HepG2 (cell line): ENCODE results near the gene NUDT22. TPM values are rescaled to one million over a fixed set of nuclear protein-coding genes. Genes with fewer than 3 reads are reported as not detected.

ENCODE experiments used
- AHDC1 ChIP-seq: sonication (generic); formaldehyde crosslinking; IDR thresholded peaks from 2 replicates; pipeline ENCODE4 v1.5.1; 2020; ENCODE audit warnings: mild to moderate bottlenecking, missing genetic modification reagents, borderline replicate concordance
- ARNT ChIP-seq: fragments of 450-650 bp; IDR thresholded peaks from 2 replicates; pipeline ENCODE4 v1.6.1; 2017
- ASH2L ChIP-seq: fragments of 300-600, 200-600 bp; sonication (generic); IDR thresholded peaks from 2 replicates; pipeline ENCODE4 v1.7.0; 2017; ENCODE audit warnings: low read depth, mild to moderate bottlenecking, moderate library complexity, mixed read lengths, low read length; ENCODE audit not compliant: insufficient read length
- ESRRA ChIP-seq: sonication (generic); formaldehyde crosslinking; IDR thresholded peaks from 2 replicates; pipeline ENCODE4 v1.5.1; 2020; ENCODE audit warnings: mild to moderate bottlenecking, low read depth, missing genetic modification reagents
- FOXA1 ChIP-seq, 2 experiments: fragments of 450-650 bp in 1 of 2; sonication (generic) in 1 of 2; formaldehyde crosslinking in 1 of 2; IDR thresholded peaks; 2 replicates each; pipeline versions ENCODE4 v1.4.0 to v1.6.1; 2016 to 2020; ENCODE audit warnings: missing genetic modification reagents in 1 of 2
- HNRNPK ChIP-seq: fragments of 200-400 bp; formaldehyde crosslinking; IDR thresholded peaks from 2 replicates; pipeline ENCODE4 v1.6.1; 2018; ENCODE audit warnings: low read length, low read depth, moderate library complexity, mild to moderate bottlenecking; ENCODE audit not compliant: poor library complexity, severe bottlenecking
- HOXA7 ChIP-seq: sonication (generic); formaldehyde crosslinking; IDR thresholded peaks from 2 replicates; pipeline ENCODE4 v1.8.1; 2022; ENCODE audit warnings: mild to moderate bottlenecking, missing genetic modification reagents, moderate library complexity
- MNT ChIP-seq: fragments of 450-650 bp; IDR thresholded peaks from 2 replicates; pipeline ENCODE4 v1.6.1; 2016
- MXI1 ChIP-seq: IDR thresholded peaks from 3 replicates; pipeline ENCODE4 v1.6.1; 2012; ENCODE audit warnings: low read depth, low read length, inconsistent platforms, borderline replicate concordance
- NFRKB ChIP-seq: fragments of 450-650 bp; IDR thresholded peaks from 2 replicates; pipeline ENCODE4 v1.6.1; 2017
- SSRP1 ChIP-seq: IDR thresholded peaks from 2 replicates; pipeline ENCODE4 v1.6.1; 2016; ENCODE audit warnings: control low read depth
- TCF12 ChIP-seq, 2 experiments: fragments of 450-650 bp in 1 of 2; sonication (generic) in 1 of 2; formaldehyde crosslinking in 1 of 2; IDR thresholded peaks; 2 replicates each; pipeline versions ENCODE4 v1.6.1 to v1.8.0; 2017 to 2022; ENCODE audit warnings: antibody characterized with exemption in 1 of 2, mild to moderate bottlenecking in 1 of 2, missing genetic modification reagents in 1 of 2, moderate library complexity in 1 of 2
- TGIF2 ChIP-seq: IDR thresholded peaks from 2 replicates; pipeline ENCODE4 v1.6.1; 2016; ENCODE audit warnings: control low read depth, missing compliant biosample characterization
- THAP8 ChIP-seq: sonication (generic); formaldehyde crosslinking; IDR thresholded peaks from 2 replicates; pipeline ENCODE4 v1.5.1; 2020; ENCODE audit warnings: missing genetic modification reagents, mild to moderate bottlenecking, borderline replicate concordance
- ZNF333 ChIP-seq: sonication (generic); formaldehyde crosslinking; IDR thresholded peaks from 2 replicates; pipeline ENCODE4 v1.4.0; 2020; ENCODE audit warnings: mild to moderate bottlenecking, missing genetic modification reagents, borderline replicate concordance
- ZNF543 ChIP-seq: sonication (generic); formaldehyde crosslinking; IDR thresholded peaks from 2 replicates; pipeline ENCODE4 v1.4.0; 2020; ENCODE audit warnings: mild to moderate bottlenecking, missing genetic modification reagents
- ZNF720 ChIP-seq: sonication (generic); formaldehyde crosslinking; IDR thresholded peaks from 2 replicates; pipeline ENCODE4 v1.4.0; 2020; ENCODE audit warnings: missing genetic modification reagents
- polyA plus RNA-seq, 8 experiments: library from polyadenylated mRNA; depleted of rRNA in 3 of 8; stranded (reverse) in 7 of 8; unstranded in 1 of 8; fragments of >200 nt; fragmentation: Illumina TruSeq in 4 of 8; extraction: Trizol in 4 of 8; gene quantifications; 2 replicates each; pipeline versions ENCODE4 v1.2.1 to v1.2.3, GENCODE V29; 2011 to 2016; ENCODE audit warnings: low read depth in 4 of 8, missing spikeins in 1 of 8, mixed read lengths in 1 of 8; ENCODE audit not compliant: insufficient read depth in 1 of 8
- total RNA-seq, 5 experiments: library from RNA; depleted of rRNA; stranded (reverse); fragments of >200 nt; fragmentation: Illumina TruSeq; extraction: Trizol; gene quantifications; 2 replicates each; pipeline ENCODE4 v1.2.3, GENCODE V29; 2016; ENCODE audit warnings: low read depth in 1 of 5
- TF ChIP-seq, protein P1 (sequence below): sonication (generic); formaldehyde crosslinking; IDR thresholded peaks from 2 replicates; pipeline ENCODE4 v1.4.0; 2020; ENCODE audit warnings: missing genetic modification reagents, borderline replicate concordance
- TF ChIP-seq, protein P2 (sequence below): IDR thresholded peaks from 2 replicates; pipeline ENCODE4 v1.6.1; 2018; ENCODE audit warnings: missing genetic modification reagents

NUDT22 gene
- total and polyA plus RNA-seq, 2 of the 13 experiments (the other 11 are each of a cell fraction or from before 2014, with no cell fraction given) = 33.5 to 39.8 TPM

DNA sequence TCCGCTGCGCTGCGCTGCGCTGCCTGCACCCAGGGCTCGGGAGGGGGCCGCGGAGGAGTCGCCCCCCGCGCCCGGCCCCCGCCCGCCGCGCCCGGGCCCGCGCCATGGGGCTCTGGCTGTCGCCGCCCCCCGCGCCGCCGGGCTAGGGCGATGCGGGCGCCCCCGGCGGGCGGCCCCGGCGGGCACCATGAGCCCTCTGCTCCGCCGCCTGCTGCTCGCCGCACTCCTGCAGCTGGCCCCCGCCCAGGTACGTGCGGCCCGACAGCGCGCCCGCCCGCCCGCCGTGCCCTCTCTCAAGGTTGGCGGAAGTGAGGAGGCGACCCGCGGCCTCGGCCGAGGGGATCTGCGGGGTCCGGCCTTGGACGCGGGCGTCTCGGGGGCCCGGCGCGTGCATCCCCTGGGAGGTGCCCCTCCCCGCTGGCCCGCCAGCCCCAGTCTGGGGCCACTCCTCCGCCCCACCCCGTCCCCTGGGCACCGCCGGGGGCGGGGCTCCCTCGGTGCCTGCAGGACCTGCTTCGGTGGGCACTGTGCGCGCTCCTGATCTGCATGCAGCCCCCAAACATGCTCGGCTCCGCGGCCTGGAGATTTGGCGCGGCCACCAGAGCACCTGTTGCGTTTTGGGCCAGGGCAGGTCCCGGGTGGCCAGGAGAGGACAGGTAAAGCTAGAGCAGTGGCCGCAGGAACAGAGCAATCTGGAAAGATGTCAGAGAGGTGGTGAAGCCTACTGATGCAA is 8.7 kb downstream of the NUDT22 start (continued):
- TF ChIP-seq AHDC1 (CRISPR knock-in tag) = no peak
- no peak for TF ChIP-seq ASH2L
- no peak for TF ChIP-seq ARNT
- TF ChIP-seq TGIF2 (CRISPR knock-in tag) = no peak
- TF ChIP-seq ZNF543 = no peak
- no peak for TF ChIP-seq FOXA1 (IDR thresholded peaks at IDR 0.05)
- TF ChIP-seq FOXA1 (CRISPR knock-in tag; IDR thresholded peaks at IDR 0.05) = no peak
- no peak for TF ChIP-seq SSRP1 (CRISPR knock-in tag)
- TF ChIP-seq, protein P1, sequence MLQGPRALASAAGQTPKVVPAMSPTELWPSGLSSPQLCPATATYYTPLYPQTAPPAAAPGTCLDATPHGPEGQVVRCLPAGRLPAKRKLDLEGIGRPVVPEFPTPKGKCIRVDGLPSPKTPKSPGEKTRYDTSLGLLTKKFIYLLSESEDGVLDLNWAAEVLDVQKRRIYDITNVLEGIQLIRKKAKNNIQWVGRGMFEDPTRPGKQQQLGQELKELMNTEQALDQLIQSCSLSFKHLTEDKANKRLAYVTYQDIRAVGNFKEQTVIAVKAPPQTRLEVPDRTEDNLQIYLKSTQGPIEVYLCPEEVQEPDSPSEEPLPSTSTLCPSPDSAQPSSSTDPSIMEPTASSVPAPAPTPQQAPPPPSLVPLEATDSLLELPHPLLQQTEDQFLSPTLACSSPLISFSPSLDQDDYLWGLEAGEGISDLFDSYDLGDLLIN = no peak
- no peak for TF ChIP-seq NFRKB
- TF ChIP-seq, protein P2, sequence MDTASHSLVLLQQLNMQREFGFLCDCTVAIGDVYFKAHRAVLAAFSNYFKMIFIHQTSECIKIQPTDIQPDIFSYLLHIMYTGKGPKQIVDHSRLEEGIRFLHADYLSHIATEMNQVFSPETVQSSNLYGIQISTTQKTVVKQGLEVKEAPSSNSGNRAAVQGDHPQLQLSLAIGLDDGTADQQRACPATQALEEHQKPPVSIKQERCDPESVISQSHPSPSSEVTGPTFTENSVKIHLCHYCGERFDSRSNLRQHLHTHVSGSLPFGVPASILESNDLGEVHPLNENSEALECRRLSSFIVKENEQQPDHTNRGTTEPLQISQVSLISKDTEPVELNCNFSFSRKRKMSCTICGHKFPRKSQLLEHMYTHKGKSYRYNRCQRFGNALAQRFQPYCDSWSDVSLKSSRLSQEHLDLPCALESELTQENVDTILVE (CRISPR knock-in tag) = no peak
- TF ChIP-seq HNRNPK = peak; percentile 30
- no peak for TF ChIP-seq MNT
- no peak for TF ChIP-seq HOXA7 (CRISPR knock-in tag)
- TF ChIP-seq TCF12 (IDR thresholded peaks at IDR 0.05) = no peak
- no peak for TF ChIP-seq TCF12 (CRISPR knock-in tag; IDR thresholded peaks at IDR 0.05)
- no peak for TF ChIP-seq ZNF720 (CRISPR knock-in tag)
- TF ChIP-seq THAP8 (CRISPR knock-in tag) = no peak
- TF ChIP-seq ESRRA = peak; percentile 52; the same call in 1 of the 2 replicates
- TF ChIP-seq ZNF333 (CRISPR knock-in tag) = 0 out of 2 replicates have a peak, but pooled peaks have one; percentile 20
- TF ChIP-seq MXI1 = peak; percentile 56; the same call in 1 of the 3 replicates
